ENCODE data around the gene PPP2R5B.

The PPP2R5B gene

GRCh38 chr11:64884019-64884418, 40.5 kb upstream of the PPP2R5B start:
- H3K27ac ChIP-seq (replicated peaks), result no peak overlapping the region
- DNase-seq (ENCODE audit: low read depth in 1 of 2, low spot score in 1 of 2), result no peak
- TF ChIP-seq, protein P1, sequence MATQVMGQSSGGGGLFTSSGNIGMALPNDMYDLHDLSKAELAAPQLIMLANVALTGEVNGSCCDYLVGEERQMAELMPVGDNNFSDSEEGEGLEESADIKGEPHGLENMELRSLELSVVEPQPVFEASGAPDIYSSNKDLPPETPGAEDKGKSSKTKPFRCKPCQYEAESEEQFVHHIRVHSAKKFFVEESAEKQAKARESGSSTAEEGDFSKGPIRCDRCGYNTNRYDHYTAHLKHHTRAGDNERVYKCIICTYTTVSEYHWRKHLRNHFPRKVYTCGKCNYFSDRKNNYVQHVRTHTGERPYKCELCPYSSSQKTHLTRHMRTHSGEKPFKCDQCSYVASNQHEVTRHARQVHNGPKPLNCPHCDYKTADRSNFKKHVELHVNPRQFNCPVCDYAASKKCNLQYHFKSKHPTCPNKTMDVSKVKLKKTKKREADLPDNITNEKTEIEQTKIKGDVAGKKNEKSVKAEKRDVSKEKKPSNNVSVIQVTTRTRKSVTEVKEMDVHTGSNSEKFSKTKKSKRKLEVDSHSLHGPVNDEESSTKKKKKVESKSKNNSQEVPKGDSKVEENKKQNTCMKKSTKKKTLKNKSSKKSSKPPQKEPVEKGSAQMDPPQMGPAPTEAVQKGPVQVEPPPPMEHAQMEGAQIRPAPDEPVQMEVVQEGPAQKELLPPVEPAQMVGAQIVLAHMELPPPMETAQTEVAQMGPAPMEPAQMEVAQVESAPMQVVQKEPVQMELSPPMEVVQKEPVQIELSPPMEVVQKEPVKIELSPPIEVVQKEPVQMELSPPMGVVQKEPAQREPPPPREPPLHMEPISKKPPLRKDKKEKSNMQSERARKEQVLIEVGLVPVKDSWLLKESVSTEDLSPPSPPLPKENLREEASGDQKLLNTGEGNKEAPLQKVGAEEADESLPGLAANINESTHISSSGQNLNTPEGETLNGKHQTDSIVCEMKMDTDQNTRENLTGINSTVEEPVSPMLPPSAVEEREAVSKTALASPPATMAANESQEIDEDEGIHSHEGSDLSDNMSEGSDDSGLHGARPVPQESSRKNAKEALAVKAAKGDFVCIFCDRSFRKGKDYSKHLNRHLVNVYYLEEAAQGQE (IDR thresholded peaks at IDR 0.05; ENCODE audit: insufficient replicate concordance, low read depth), result no peak
- TF ChIP-seq POLR2AphosphoS5 (IDR thresholded peaks at IDR 0.05; ENCODE audit: low read depth), result no peak
- TF ChIP-seq GABPA (IDR thresholded peaks at IDR 0.05; ENCODE audit: low read depth), result no peak
- no peak for TF ChIP-seq CTCF (IDR thresholded peaks at IDR 0.05; ENCODE audit: insufficient read depth, low read length)
- TF ChIP-seq SPI1 (IDR thresholded peaks at IDR 0.05; ENCODE audit: borderline replicate concordance, low read depth), result no peak
- no peak overlapping the region for H3K4me3 ChIP-seq (replicated peaks; ENCODE audit: insufficient read depth, low read length)
- H3K27me3 ChIP-seq (ENCODE audit: insufficient read depth, poor library complexity, severe bottlenecking), result no peaks in the 10 kb centered on the region

- DNase-seq (ENCODE audit: low read depth in 1 of 2, low spot score in 1 of 2), result peak; percentile 76 to 96
- no peaks in the 10 kb centered on the region for H3K27me3 ChIP-seq (ENCODE audit: insufficient read depth, poor library complexity, severe bottlenecking)
- peak; percentile 37; the same call in 1 of the 2 replicates for TF ChIP-seq POLR2AphosphoS5 (IDR thresholded peaks at IDR 0.05; ENCODE audit: low read depth)
- TF ChIP-seq, protein P1 (IDR thresholded peaks at IDR 0.05; ENCODE audit: insufficient replicate concordance, low read depth), result no peak
- TF ChIP-seq CTCF (IDR thresholded peaks at IDR 0.05; ENCODE audit: insufficient read depth, low read length), result no peak
- TF ChIP-seq SPI1 (IDR thresholded peaks at IDR 0.05; ENCODE audit: borderline replicate concordance, low read depth), result peak; percentile 59; the same call in 1 of the 2 replicates
- peak; percentile 11; the same call in 1 of the 2 replicates for TF ChIP-seq GABPA (IDR thresholded peaks at IDR 0.05; ENCODE audit: low read depth)
- peak overlapping the region; percentile 63 for H3K27ac ChIP-seq (replicated peaks)
- no peak overlapping the region for H3K4me3 ChIP-seq (replicated peaks; ENCODE audit: insufficient read depth, low read length)
These were observed 38.9 kb upstream of the PPP2R5B start for GRCh38 chr11:64885367-64886286.

GRCh38 chr11:64887234-64887756, 37.2 kb upstream of the PPP2R5B start:
- H3K27me3 ChIP-seq (ENCODE audit: insufficient read depth, poor library complexity, severe bottlenecking), result no peaks in the 10 kb centered on the region
- TF ChIP-seq SPI1 (IDR thresholded peaks at IDR 0.05; ENCODE audit: borderline replicate concordance, low read depth) (0 out of 2 replicates have a peak, but pooled peaks have one; percentile 27), POLR2AphosphoS5 (IDR thresholded peaks at IDR 0.05; ENCODE audit: low read depth) (no peak)
- H3K4me3 ChIP-seq (replicated peaks; ENCODE audit: insufficient read depth, low read length), result no peak overlapping the region
- H3K27ac ChIP-seq (replicated peaks), result peak overlapping the region; percentile 31
- DNase-seq (ENCODE audit: low read depth in 1 of 2, low spot score in 1 of 2), result no peak

DNA sequence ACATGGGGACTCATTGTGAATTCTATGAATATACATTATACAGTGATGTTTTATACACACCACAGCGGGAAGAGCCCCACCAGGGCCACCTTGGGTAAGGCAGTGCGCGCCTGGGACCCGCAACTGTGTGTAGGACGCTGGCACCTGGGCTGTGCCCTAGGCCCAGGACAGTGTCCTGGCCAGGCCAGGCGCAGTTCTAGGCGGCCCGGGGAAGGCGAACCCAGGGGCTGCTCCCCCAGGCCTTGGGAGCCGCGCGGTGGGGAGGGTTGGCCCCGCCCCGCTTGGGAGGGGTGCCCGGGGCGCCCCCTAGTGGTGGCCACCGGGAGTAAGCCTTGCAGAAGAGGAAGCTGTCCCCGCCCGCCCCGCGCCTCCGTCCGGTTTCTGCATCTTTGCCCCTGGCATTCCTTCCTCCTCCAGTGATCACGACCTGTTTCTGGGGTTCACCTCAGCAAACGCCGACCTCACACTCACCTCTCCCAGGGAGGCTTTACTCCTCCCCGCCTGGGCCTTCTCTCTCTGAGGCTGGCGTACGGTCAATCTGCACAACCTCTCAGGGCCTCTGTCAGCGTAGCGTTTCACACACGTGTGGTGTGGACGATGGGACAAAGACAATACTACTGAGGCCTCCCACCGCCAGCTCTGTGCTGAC, 36.6 kb upstream of the PPP2R5B start:
- DNase-seq (ENCODE audit: low read depth in 1 of 2, low spot score in 1 of 2), result peak; percentile 73 to 82
- TF ChIP-seq CTCF (IDR thresholded peaks at IDR 0.05; ENCODE audit: insufficient read depth, low read length) (peak; percentile 61), GABPA (IDR thresholded peaks at IDR 0.05; ENCODE audit: low read depth) (peak; percentile 19; the same call in 1 of the 2 replicates), POLR2AphosphoS5 (IDR thresholded peaks at IDR 0.05; ENCODE audit: low read depth) (0 out of 2 replicates have a peak, but pooled peaks have one; percentile 26), SPI1 (IDR thresholded peaks at IDR 0.05; ENCODE audit: borderline replicate concordance, low read depth) (peak; percentile 43; the same call in 1 of the 2 replicates)
- TF ChIP-seq, protein P1 (IDR thresholded peaks at IDR 0.05; ENCODE audit: insufficient replicate concordance, low read depth), result no peak
- no peaks in the 10 kb centered on the region for H3K27me3 ChIP-seq (ENCODE audit: insufficient read depth, poor library complexity, severe bottlenecking)
- H3K4me3 ChIP-seq (replicated peaks; ENCODE audit: insufficient read depth, low read length), result no peak overlapping the region
- H3K27ac ChIP-seq (replicated peaks), result peak overlapping the region; percentile 31
